Measurements from ENCODE around the gene DDB1. TPM values are rescaled to one million over a fixed set of nuclear protein-coding genes. Genes with fewer than 3 reads are reported as not detected.

The DDB1 gene
- total and polyA plus RNA-seq, 9 of the 15 experiments (the other 6 are each of a cell fraction or from before 2014, with no cell fraction given): 172 to 361 (median 266) TPM

DNA sequence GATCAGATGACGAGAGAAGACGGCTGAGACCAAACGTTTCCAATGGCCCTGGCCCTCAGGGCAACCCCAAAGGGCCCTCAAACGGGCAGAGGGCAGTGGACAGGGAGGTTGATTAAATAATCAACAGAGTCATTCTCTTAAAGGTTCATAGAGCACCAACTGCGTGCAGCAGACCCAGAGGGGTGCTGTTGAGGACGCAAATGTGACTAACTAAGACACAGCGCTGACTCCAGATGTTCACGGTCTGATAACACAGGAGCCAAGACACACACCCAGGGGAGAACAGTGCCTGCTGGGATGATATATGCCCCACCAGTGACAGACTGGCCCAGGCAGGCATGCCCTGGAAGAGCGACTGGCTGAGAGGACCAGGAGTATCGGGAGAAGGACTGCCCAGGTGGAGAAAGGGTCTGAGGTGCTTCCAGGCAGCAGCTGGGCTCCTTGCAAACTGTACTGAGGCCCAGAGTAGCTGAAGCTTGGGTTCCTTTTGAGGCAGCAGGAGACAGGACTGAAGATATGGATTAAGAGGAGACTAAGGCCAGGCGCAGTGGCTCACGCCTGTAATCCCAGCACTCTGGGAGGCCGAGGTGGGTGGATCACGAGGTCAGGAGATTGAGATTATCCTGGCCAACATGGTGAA, 45.4 kb downstream of the DDB1 start (continued):
- TF ChIP-seq EP300 (IDR thresholded peaks at IDR 0.05; ENCODE audit: low read length) (peak; percentile 96), MAZ (CRISPR knock-in tag; conservative IDR thresholded peaks at IDR 0.05 in 1 of 2, IDR thresholded peaks at IDR 0.05 in 1 of 2) (peak; percentile 68 to 78), SETDB1 (IDR thresholded peaks at IDR 0.05; ENCODE audit: low read length) (no peak), ZNF589 (CRISPR knock-in tag; IDR thresholded peaks at IDR 0.05; ENCODE audit: low read depth) (peak; percentile 69; the same call in 1 of the 2 replicates), FOXM1 (IDR thresholded peaks at IDR 0.05; ENCODE audit: low read depth) (peak; percentile 83), FOXM1 (CRISPR knock-in tag; IDR thresholded peaks at IDR 0.05; ENCODE audit: low read depth) (no peak), TOE1 (IDR thresholded peaks at IDR 0.05; ENCODE audit: borderline replicate concordance) (peak; percentile 51), TOE1 (CRISPR knock-in tag; IDR thresholded peaks at IDR 0.05; ENCODE audit: borderline replicate concordance, low read depth) (no peak), RNF2 (IDR thresholded peaks at IDR 0.05) (peak; percentile 90), ZKSCAN8 (CRISPR knock-in tag; IDR thresholded peaks at IDR 0.05) (peak; percentile 87), MYC (IDR thresholded peaks at IDR 0.05; ENCODE audit: low read depth, low read length) (peak; percentile 68), MYC (CRISPR knock-in tag; IDR thresholded peaks at IDR 0.05; ENCODE audit: borderline replicate concordance, low read depth) (no peak), SMARCA4 (IDR thresholded peaks at IDR 0.05) (peak; percentile 96), NR4A1 (CRISPR knock-in tag; IDR thresholded peaks at IDR 0.05) (peak; percentile 11; the same call in 1 of the 2 replicates), NR4A1 (tag; IDR thresholded peaks at IDR 0.05) (no peak; the same call in 1 of the 2 replicates), KAT7 (CRISPR knock-in tag; IDR thresholded peaks at IDR 0.05; ENCODE audit: borderline replicate concordance) (0 out of 2 replicates have a peak, but pooled peaks have one; percentile 49)
- TF ChIP-seq, protein P1, sequence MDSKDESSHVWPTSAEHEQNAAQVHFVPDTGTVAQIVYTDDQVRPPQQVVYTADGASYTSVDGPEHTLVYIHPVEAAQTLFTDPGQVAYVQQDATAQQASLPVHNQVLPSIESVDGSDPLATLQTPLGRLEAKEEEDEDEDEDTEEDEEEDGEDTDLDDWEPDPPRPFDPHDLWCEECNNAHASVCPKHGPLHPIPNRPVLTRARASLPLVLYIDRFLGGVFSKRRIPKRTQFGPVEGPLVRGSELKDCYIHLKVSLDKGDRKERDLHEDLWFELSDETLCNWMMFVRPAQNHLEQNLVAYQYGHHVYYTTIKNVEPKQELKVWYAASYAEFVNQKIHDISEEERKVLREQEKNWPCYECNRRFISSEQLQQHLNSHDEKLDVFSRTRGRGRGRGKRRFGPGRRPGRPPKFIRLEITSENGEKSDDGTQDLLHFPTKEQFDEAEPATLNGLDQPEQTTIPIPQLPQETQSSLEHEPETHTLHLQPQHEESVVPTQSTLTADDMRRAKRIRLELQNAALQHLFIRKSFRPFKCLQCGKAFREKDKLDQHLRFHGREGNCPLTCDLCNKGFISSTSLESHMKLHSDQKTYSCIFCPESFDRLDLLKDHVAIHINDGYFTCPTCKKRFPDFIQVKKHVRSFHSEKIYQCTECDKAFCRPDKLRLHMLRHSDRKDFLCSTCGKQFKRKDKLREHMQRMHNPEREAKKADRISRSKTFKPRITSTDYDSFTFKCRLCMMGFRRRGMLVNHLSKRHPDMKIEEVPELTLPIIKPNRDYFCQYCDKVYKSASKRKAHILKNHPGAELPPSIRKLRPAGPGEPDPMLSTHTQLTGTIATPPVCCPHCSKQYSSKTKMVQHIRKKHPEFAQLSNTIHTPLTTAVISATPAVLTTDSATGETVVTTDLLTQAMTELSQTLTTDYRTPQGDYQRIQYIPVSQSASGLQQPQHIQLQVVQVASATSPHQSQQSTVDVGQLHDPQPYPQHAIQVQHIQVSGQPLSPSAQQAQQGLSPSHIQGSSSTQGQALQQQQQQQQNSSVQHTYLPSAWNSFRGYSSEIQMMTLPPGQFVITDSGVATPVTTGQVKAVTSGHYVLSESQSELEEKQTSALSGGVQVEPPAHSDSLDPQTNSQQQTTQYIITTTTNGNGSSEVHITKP (IDR thresholded peaks at IDR 0.05; ENCODE audit: partially characterized antibody): peak; percentile 50
- TF ChIP-seq, protein P2, sequence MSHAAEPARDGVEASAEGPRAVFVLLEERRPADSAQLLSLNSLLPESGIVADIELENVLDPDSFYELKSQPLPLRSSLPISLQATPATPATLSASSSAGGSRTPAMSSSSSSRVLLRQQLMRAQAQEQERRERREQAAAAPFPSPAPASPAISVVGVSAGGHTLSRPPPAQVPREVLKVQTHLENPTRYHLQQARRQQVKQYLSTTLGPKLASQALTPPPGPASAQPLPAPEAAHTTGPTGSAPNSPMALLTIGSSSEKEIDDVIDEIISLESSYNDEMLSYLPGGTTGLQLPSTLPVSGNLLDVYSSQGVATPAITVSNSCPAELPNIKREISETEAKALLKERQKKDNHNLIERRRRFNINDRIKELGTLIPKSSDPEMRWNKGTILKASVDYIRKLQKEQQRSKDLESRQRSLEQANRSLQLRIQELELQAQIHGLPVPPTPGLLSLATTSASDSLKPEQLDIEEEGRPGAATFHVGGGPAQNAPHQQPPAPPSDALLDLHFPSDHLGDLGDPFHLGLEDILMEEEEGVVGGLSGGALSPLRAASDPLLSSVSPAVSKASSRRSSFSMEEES (CRISPR knock-in tag; IDR thresholded peaks at IDR 0.05): peak; percentile 17
- TF ChIP-seq, protein P3, sequence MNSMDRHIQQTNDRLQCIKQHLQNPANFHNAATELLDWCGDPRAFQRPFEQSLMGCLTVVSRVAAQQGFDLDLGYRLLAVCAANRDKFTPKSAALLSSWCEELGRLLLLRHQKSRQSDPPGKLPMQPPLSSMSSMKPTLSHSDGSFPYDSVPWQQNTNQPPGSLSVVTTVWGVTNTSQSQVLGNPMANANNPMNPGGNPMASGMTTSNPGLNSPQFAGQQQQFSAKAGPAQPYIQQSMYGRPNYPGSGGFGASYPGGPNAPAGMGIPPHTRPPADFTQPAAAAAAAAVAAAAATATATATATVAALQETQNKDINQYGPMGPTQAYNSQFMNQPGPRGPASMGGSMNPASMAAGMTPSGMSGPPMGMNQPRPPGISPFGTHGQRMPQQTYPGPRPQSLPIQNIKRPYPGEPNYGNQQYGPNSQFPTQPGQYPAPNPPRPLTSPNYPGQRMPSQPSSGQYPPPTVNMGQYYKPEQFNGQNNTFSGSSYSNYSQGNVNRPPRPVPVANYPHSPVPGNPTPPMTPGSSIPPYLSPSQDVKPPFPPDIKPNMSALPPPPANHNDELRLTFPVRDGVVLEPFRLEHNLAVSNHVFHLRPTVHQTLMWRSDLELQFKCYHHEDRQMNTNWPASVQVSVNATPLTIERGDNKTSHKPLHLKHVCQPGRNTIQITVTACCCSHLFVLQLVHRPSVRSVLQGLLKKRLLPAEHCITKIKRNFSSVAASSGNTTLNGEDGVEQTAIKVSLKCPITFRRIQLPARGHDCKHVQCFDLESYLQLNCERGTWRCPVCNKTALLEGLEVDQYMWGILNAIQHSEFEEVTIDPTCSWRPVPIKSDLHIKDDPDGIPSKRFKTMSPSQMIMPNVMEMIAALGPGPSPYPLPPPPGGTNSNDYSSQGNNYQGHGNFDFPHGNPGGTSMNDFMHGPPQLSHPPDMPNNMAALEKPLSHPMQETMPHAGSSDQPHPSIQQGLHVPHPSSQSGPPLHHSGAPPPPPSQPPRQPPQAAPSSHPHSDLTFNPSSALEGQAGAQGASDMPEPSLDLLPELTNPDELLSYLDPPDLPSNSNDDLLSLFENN (IDR thresholded peaks at IDR 0.05; ENCODE audit: low read depth in 2 of 2, low read length in 2 of 2): peak in 1 of 2 experiments; percentile 91; a peak in 2 of 4 replicates
